ENCODE data around the gene SNF8. TPM values are rescaled to one million over a fixed set of nuclear protein-coding genes. Genes with fewer than 3 reads are reported as not detected.

The SNF8 gene
- total RNA-seq, 2 donors from 2014 or later, result 71.2 to 111 TPM

DNA sequence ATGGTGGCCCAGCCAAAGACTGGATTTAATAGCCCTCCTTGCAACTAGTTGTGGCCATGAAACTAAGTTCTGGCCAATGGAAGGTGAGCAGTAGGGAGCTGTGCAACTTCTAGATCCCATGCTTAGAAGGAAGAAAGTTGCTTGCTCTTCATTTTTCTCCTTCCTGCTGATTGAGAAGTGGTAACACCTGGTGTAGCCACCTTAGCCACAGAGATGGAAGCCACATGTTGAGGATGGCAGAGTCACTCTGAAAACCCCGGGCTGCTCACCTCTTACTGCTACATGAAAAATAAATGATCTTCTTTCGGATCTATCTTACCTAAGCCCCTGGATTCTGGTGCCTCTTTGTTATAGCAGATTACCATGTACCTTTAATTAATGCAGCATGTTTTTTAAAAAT is 62.4 kb downstream of the SNF8 start:
- Histone ChIP-seq H3K9me3 (no peaks in the 10 kb centered on the region), H3K4me1 (replicated peaks) (no peaks in the 10 kb centered on the region), H3K36me3 (no peaks in the 10 kb centered on the region), H3K27ac (no peak overlapping the region), H3K27me3 (replicated peaks; ENCODE audit: insufficient read depth) (no peaks in the 10 kb centered on the region), H3K4me3 (no peak overlapping the region)
- intact Hi-C loops (cut with DNase I), result loop anchor here (5.0 to 10.0 kb wide), 2 partner anchors 157 to 210 kb away; partner anchors contain the start of genes HOXB13, PRAC1 and PRAC2
- 92% methylated on average over 2 of the region's 2 CpGs for WGBS
- no peak for TF ChIP-seq POLR2AphosphoS5 (IDR thresholded peaks at IDR 0.05)
- no peak for TF ChIP-seq POLR2A (IDR thresholded peaks at IDR 0.05)
- TF ChIP-seq, protein P1, sequence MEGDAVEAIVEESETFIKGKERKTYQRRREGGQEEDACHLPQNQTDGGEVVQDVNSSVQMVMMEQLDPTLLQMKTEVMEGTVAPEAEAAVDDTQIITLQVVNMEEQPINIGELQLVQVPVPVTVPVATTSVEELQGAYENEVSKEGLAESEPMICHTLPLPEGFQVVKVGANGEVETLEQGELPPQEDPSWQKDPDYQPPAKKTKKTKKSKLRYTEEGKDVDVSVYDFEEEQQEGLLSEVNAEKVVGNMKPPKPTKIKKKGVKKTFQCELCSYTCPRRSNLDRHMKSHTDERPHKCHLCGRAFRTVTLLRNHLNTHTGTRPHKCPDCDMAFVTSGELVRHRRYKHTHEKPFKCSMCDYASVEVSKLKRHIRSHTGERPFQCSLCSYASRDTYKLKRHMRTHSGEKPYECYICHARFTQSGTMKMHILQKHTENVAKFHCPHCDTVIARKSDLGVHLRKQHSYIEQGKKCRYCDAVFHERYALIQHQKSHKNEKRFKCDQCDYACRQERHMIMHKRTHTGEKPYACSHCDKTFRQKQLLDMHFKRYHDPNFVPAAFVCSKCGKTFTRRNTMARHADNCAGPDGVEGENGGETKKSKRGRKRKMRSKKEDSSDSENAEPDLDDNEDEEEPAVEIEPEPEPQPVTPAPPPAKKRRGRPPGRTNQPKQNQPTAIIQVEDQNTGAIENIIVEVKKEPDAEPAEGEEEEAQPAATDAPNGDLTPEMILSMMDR (IDR thresholded peaks at IDR 0.05), result no peak
- no peak for DNase-seq (ENCODE audit: low spot score)

Small RNA genes lying within 50 kb of the gene (small RNA-seq; reads per million reads assigned to genes)
- gene AC068531.1 (0 reads per million in 2 donors), gene RF00263 (0 reads per million in 2 donors), gene RF01210 (0 reads per million in 2 donors), gene RNU1-42P (0 reads per million in 2 donors)

Other genes with a start within 250 kb of the SNF8 start
- 100 to 1,000 TPM in 1 of 2 donors, 10 to 100 TPM in 1; 56.7 to 243 TPM for gene PRAC1, start 222.3 kb downstream of the SNF8 start, total RNA-seq
- gene PRAC2, start 221.7 kb downstream of the SNF8 start, total RNA-seq, result 100 to 1,000 TPM in 1 of 2 donors, 1 to 10 TPM in 1; 9.6 to 135 TPM
- 100 to 1,000 TPM in 1 of 2 donors, 10 to 100 TPM in 1; 78.7 to 249 TPM for gene HOXB13, start 216.1 kb downstream of the SNF8 start, total RNA-seq
- 1 to 10 TPM in 1 of 2 donors, under 1 TPM in 1; 0.23 to 4.0 TPM for gene TTLL6, start 127.6 kb downstream of the SNF8 start, total RNA-seq
- 10 to 100 TPM; 60.1 to 78.8 TPM for gene CALCOCO2, start 113.8 kb downstream of the SNF8 start, total RNA-seq
- 100 to 1,000 TPM in 1 of 2 donors, 10 to 100 TPM in 1; 65.0 to 165 TPM for gene ATP5MC1, start 52.1 kb downstream of the SNF8 start, total RNA-seq
- gene UBE2Z, start 36.4 kb downstream of the SNF8 start, total RNA-seq, result 10 to 100 TPM; 69.9 to 91.5 TPM
- not detected for gene GIP, start 23.8 kb upstream of the SNF8 start, total RNA-seq
- gene IGF2BP1, start 52.5 kb upstream of the SNF8 start, total RNA-seq, result 10 to 100 TPM in 1 of 2 donors, not detected in 1; 10.9 TPM
- not detected for gene B4GALNT2, start 187.9 kb upstream of the SNF8 start, total RNA-seq